Measurements from ENCODE around the gene DNAJC4. TPM values are rescaled to one million over a fixed set of nuclear protein-coding genes. Genes with fewer than 3 reads are reported as not detected.

Gene DNAJC4
- total and polyA plus RNA-seq, 4 donors: 15.0 to 97.9 (median 26.8) TPM

DNA sequence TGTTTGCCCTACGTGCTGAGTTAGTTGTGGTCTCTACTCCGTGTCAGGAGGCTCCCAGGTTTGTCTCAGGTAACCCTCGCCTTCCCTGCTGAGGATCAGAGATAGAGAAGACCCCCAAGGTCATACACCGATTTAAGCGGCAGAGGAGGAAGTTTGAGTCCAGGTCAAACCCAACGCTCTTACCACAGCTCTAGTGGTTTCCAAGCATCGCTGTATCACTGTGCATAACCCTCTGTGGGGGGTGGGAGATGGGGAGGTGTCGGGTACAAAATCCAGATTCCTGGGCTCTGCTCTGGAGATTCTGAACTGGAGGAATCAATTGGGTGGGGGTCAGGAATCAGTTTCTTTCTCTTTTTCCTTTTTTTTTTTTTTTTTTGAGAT, 627 bp downstream of the DNAJC4 start:
- DNase-seq (no peak), ATAC-seq (ENCODE audit: low FRiP score) (no peak)
- peak overlapping the region; percentile 32 to 72 for H3K27ac ChIP-seq (ENCODE audit: low read depth in 1 of 2, low read length in 2 of 2)
- no peaks in the 10 kb centered on the region for H3K36me3 ChIP-seq (ENCODE audit: control insufficient read depth in 1 of 2, insufficient read depth in 2 of 2, low read length in 1 of 2)
- no peaks in the 10 kb centered on the region for H3K9me3 ChIP-seq (ENCODE audit: control insufficient read depth, low read length)
- WGBS, 2 donors: 10 to 11% methylated on average over 8 of the region's 8 CpGs
- intact Hi-C loops (cut with DNase I): no loop called here
- H3K27me3 ChIP-seq (ENCODE audit: control insufficient read depth in 1 of 2, insufficient read depth in 2 of 2, low read length in 1 of 2): no peaks in the 10 kb centered on the region
- no peaks in the 10 kb centered on the region for H3K4me1 ChIP-seq (ENCODE audit: control insufficient read depth in 1 of 2, insufficient read depth in 2 of 2, low read length in 2 of 2)
- peak overlapping the region; percentile 41 to 59 for H3K4me3 ChIP-seq (ENCODE audit: low read length in 2 of 2)

DNA sequence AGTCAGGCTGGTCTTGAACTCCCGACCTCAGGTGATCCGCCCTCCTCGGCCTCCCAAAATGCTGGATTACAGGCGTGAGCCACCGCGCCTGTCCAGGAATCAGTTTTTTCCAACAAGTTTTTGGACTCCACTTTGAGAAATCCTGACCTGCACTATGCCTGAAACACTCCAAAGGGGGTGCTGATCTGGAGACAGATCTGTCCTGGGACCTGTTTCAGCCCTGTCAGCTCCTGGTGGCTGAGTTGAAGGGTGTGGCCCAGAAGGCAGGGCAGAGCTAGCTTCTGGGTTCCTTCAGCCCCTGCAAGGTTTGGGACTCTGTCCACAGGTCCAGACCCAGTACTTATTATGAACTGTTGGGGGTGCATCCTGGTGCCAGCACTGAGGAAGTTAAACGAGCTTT, 1.2 kb downstream of the DNAJC4 start:
- Histone ChIP-seq H3K27ac (ENCODE audit: low read depth in 1 of 2, low read length in 2 of 2) (no peak overlapping the region), H3K27me3 (ENCODE audit: control insufficient read depth in 1 of 2, insufficient read depth in 2 of 2, low read length in 1 of 2) (no peaks in the 10 kb centered on the region), H3K36me3 (ENCODE audit: control insufficient read depth in 1 of 2, insufficient read depth in 2 of 2, low read length in 1 of 2) (no peaks in the 10 kb centered on the region), H3K4me1 (ENCODE audit: control insufficient read depth in 1 of 2, insufficient read depth in 2 of 2, low read length in 2 of 2) (no peaks in the 10 kb centered on the region), H3K9me3 (ENCODE audit: control insufficient read depth, low read length) (no peaks in the 10 kb centered on the region), H3K4me3 (ENCODE audit: low read length in 2 of 2) (no peak overlapping the region)
- DNase-seq: no peak
- no peak for ATAC-seq (ENCODE audit: low FRiP score)
- intact Hi-C loops (cut with DNase I): no loop called here
- WGBS, 2 donors: 89% methylated on average over 7 of the region's 7 CpGs

DNA sequence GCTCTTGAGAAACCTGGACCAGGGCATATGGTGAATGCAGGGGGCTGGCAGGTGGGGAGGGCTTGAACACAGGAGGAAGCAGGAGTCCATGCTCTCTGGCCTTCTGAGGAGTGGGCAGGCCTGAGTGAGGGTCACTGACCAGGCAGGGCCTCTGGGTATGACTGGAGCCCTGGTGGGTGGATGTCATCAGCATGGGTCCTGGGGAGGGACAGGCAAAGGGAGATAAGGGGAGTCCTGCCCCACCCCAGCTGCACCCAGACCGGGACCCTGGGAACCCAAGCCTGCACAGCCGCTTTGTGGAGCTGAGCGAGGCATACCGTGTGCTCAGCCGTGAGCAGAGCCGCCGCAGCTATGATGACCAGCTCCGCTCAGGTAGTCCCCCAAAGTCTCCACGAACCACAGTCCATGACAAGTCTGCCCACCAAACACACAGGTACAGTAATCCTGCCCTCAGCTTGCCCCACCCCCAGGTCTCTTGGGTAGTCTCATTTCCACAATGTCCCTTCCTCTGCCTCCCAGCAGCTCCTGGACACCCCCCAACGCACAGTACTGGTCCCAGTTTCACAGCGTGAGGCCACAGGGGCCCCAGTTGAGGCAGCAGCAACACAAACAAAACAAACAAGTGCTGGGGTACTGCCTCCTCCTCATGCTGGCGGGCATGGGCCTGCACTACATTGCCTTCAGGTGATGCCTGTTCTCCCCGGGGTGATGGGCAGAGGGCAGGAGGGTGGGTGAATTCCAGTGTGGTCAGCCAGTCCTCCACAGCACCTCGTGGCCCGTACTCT, 2.0 kb downstream of the DNAJC4 start:
- Histone ChIP-seq H3K27ac (ENCODE audit: low read depth in 1 of 2, low read length in 2 of 2) (no peak overlapping the region), H3K36me3 (ENCODE audit: control insufficient read depth in 1 of 2, insufficient read depth in 2 of 2, low read length in 1 of 2) (no peaks in the 10 kb centered on the region), H3K4me1 (ENCODE audit: control insufficient read depth in 1 of 2, insufficient read depth in 2 of 2, low read length in 2 of 2) (no peaks in the 10 kb centered on the region), H3K4me3 (ENCODE audit: low read length in 2 of 2) (no peak overlapping the region), H3K9me3 (ENCODE audit: control insufficient read depth, low read length) (no peaks in the 10 kb centered on the region), H3K27me3 (ENCODE audit: control insufficient read depth in 1 of 2, insufficient read depth in 2 of 2, low read length in 1 of 2) (no peaks in the 10 kb centered on the region)
- 70 to 72% methylated on average over 15 of the region's 15 CpGs for WGBS, 2 donors
- intact Hi-C loops (cut with DNase I): no loop called here
- DNase-seq (no peak), ATAC-seq (ENCODE audit: low FRiP score) (no peak)

DNA sequence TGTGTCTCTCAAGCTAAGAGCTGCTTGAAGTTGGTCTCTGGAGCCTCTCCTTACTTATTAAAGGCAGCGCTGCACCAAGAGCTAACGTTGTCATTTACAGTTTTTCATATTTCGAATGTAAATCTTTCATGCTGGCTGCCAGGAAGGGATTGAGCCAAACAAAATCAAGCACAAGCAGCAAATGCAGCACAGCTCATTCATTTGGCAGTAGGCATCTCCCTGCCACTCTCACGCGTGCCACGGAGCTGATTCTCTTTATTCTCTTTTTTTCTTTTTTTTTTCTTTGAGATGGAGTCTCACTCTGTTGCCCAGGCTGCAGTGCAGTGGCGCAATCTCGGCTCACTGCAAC, 2.6 kb downstream of the DNAJC4 start:
- Histone ChIP-seq H3K27me3 (ENCODE audit: control insufficient read depth in 1 of 2, insufficient read depth in 2 of 2, low read length in 1 of 2) (no peaks in the 10 kb centered on the region), H3K4me3 (ENCODE audit: low read length in 2 of 2) (no peak overlapping the region)

DNA sequence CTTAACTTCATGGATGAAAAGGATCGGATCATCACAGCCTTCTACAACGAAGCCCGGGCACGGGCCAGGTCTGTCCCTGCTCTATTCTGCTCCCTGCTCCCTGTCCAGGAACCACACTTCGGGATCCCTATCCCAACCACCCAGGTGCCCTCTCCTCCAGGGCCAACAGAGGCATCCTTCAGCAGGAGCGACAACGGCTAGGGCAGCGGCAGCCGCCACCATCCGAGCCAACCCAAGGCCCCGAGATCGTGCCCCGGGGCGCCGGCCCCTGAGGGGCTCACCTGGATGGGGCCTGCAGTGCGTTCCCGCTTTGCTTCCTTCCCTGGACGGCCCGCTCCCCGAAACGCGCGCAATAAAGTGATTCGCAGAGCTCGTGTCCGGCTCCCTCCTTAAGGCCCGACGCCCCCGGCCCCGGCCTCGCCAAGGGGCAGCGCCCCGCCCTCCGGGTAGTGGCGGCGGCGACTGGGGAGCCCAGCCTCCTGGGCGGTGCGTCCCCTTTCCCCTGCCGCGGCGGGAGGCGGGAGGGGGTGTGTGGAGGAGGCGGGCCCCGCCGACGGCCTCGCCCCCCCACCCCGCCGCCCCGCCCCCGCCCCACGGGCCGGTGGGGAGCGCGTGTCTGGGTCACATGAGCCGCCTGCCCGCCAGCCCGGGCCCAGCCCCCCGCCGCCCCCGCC, 3.7 kb downstream of the DNAJC4 start, which contains the start of gene VEGFB:
Gene VEGFB (plus strand): TSS at position 672 of the 674 bp plus-strand sequence. CDS start 250 bp downstream, outside the sequence.
- no peaks in the 10 kb centered on the region for H3K4me1 ChIP-seq (ENCODE audit: control insufficient read depth in 1 of 2, insufficient read depth in 2 of 2, low read length in 2 of 2)
- peaks cover 0 to 2% of the 10 kb centered on the region in 2 donors for H3K36me3 ChIP-seq (ENCODE audit: control insufficient read depth in 1 of 2, insufficient read depth in 2 of 2, low read length in 1 of 2)
- peak within 1 kb of the TSS; percentile 77 to 94 for H3K4me3 ChIP-seq (ENCODE audit: low read length in 2 of 2)
- no peaks in the 10 kb centered on the region for H3K9me3 ChIP-seq (ENCODE audit: control insufficient read depth, low read length)
- DNase-seq: peak; percentile 88 to 91
- peak within 1 kb of the TSS in 1 of 2 donors; percentile 70 for H3K27ac ChIP-seq (ENCODE audit: low read depth in 1 of 2, low read length in 2 of 2)
- intact Hi-C loops (cut with DNase I): no loop called here
- 1 to 2% methylated on average over 39 to 62 of the region's 62 CpGs for WGBS, 2 donors
- no peaks in the 10 kb centered on the region for H3K27me3 ChIP-seq (ENCODE audit: control insufficient read depth in 1 of 2, insufficient read depth in 2 of 2, low read length in 1 of 2)
- peak; percentile 78 for ATAC-seq (ENCODE audit: low FRiP score)

More for the DNA sequence above, 2.6 kb downstream of the DNAJC4 start:
- Histone ChIP-seq H3K4me1 (ENCODE audit: control insufficient read depth in 1 of 2, insufficient read depth in 2 of 2, low read length in 2 of 2) (no peaks in the 10 kb centered on the region), H3K36me3 (ENCODE audit: control insufficient read depth in 1 of 2, insufficient read depth in 2 of 2, low read length in 1 of 2) (peaks cover 0 to under 1% of the 10 kb centered on the region in 2 donors), H3K27ac (ENCODE audit: low read depth in 1 of 2, low read length in 2 of 2) (no peak overlapping the region), H3K9me3 (ENCODE audit: control insufficient read depth, low read length) (no peaks in the 10 kb centered on the region)
- ATAC-seq (ENCODE audit: low FRiP score) (no peak), DNase-seq (no peak)
- intact Hi-C loops (cut with DNase I): no loop called here
- WGBS, 2 donors: 24 to 32% methylated on average over 8 of the region's 8 CpGs

DNA sequence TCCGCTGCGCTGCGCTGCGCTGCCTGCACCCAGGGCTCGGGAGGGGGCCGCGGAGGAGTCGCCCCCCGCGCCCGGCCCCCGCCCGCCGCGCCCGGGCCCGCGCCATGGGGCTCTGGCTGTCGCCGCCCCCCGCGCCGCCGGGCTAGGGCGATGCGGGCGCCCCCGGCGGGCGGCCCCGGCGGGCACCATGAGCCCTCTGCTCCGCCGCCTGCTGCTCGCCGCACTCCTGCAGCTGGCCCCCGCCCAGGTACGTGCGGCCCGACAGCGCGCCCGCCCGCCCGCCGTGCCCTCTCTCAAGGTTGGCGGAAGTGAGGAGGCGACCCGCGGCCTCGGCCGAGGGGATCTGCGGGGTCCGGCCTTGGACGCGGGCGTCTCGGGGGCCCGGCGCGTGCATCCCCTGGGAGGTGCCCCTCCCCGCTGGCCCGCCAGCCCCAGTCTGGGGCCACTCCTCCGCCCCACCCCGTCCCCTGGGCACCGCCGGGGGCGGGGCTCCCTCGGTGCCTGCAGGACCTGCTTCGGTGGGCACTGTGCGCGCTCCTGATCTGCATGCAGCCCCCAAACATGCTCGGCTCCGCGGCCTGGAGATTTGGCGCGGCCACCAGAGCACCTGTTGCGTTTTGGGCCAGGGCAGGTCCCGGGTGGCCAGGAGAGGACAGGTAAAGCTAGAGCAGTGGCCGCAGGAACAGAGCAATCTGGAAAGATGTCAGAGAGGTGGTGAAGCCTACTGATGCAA, 4.5 kb downstream of the DNAJC4 start:
- Histone ChIP-seq H3K4me1 (ENCODE audit: control insufficient read depth in 1 of 2, insufficient read depth in 2 of 2, low read length in 2 of 2) (no peaks in the 10 kb centered on the region), H3K27ac (ENCODE audit: low read depth in 1 of 2, low read length in 2 of 2) (peak overlapping the region in 1 of 2 donors; percentile 44), H3K4me3 (ENCODE audit: low read length in 2 of 2) (peak overlapping the region; percentile 77 to 94), H3K9me3 (ENCODE audit: control insufficient read depth, low read length) (no peaks in the 10 kb centered on the region), H3K36me3 (ENCODE audit: control insufficient read depth in 1 of 2, insufficient read depth in 2 of 2, low read length in 1 of 2) (peaks cover 0 to 2% of the 10 kb centered on the region in 2 donors), H3K27me3 (ENCODE audit: control insufficient read depth in 1 of 2, insufficient read depth in 2 of 2, low read length in 1 of 2) (no peaks in the 10 kb centered on the region)
- intact Hi-C loops (cut with DNase I): no loop called here
- ATAC-seq (ENCODE audit: low FRiP score) (peak; percentile 30), DNase-seq (peak; percentile 80 to 85)
- 1% methylated on average over 33 to 80 of the region's 80 CpGs for WGBS, 2 donors

DNA sequence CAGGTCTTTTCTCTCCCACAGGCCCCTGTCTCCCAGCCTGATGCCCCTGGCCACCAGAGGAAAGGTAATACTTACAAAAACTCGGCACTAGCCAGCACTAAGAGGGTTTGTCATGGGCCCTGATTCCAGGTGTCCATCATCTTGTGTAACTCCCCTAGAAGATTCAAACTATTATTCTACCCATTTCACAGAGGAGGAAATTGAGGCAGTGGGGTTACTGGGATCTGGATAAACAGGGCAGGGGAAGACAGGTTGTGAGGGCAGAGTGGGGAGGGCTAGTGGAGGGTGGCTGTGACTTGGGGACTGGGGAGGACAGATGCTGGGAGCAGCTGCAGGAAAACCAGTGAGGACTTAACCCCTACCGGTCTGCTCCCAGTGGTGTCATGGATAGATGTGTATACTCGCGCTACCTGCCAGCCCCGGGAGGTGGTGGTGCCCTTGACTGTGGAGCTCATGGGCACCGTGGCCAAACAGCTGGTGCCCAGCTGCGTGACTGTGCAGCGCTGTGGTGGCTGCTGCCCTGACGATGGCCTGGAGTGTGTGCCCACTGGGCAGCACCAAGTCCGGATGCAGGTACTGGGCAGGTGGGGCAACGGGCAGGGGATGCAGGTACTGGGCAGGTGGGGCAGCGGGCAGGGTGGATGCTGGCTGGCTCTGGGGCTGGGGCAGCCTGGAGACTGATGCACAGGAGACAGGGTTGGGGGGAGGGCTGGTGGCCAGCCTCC, 5.3 kb downstream of the DNAJC4 start:
- intact Hi-C loops (cut with DNase I): no loop called here
- Histone ChIP-seq H3K36me3 (ENCODE audit: control insufficient read depth in 1 of 2, insufficient read depth in 2 of 2, low read length in 1 of 2) (peaks cover 0 to 2% of the 10 kb centered on the region in 2 donors), H3K9me3 (ENCODE audit: control insufficient read depth, low read length) (no peaks in the 10 kb centered on the region), H3K4me3 (ENCODE audit: low read length in 2 of 2) (peak overlapping the region; percentile 77 to 94), H3K4me1 (ENCODE audit: control insufficient read depth in 1 of 2, insufficient read depth in 2 of 2, low read length in 2 of 2) (no peaks in the 10 kb centered on the region), H3K27me3 (ENCODE audit: control insufficient read depth in 1 of 2, insufficient read depth in 2 of 2, low read length in 1 of 2) (no peaks in the 10 kb centered on the region), H3K27ac (ENCODE audit: low read depth in 1 of 2, low read length in 2 of 2) (peak overlapping the region in 1 of 2 donors; percentile 44)
- 79 to 81% methylated on average over 12 of the region's 12 CpGs for WGBS, 2 donors
- peak; percentile 50 to 77 for DNase-seq
- ATAC-seq (ENCODE audit: low FRiP score): no peak

DNA sequence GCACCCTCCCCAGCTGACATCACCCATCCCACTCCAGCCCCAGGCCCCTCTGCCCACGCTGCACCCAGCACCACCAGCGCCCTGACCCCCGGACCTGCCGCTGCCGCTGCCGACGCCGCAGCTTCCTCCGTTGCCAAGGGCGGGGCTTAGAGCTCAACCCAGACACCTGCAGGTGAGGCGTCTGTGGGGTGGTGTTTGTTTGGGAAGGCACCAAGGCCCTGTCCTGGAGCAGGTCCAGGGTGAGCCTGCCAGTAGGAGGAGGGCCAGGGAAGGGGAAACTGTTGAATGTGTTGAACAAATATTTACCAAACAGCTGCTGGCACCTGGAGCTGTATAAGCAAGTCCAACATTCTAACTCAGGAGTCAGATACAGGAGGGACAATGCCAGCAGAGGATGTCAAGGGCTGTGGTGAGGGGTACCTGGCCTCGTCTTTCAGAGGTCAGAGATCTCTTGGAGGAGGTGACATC, 7.2 kb downstream of the DNAJC4 start:
- peaks cover 0 to 2% of the 10 kb centered on the region in 2 donors for H3K36me3 ChIP-seq (ENCODE audit: control insufficient read depth in 1 of 2, insufficient read depth in 2 of 2, low read length in 1 of 2)
- H3K9me3 ChIP-seq (ENCODE audit: control insufficient read depth, low read length): no peaks in the 10 kb centered on the region
- 71 to 74% methylated on average over 12 of the region's 12 CpGs for WGBS, 2 donors
- DNase-seq: peak; percentile 51 to 68
- H3K27ac ChIP-seq (ENCODE audit: low read depth in 1 of 2, low read length in 2 of 2): no peak overlapping the region
- no peaks in the 10 kb centered on the region for H3K27me3 ChIP-seq (ENCODE audit: control insufficient read depth in 1 of 2, insufficient read depth in 2 of 2, low read length in 1 of 2)
- ATAC-seq (ENCODE audit: low FRiP score): no peak
- H3K4me1 ChIP-seq (ENCODE audit: control insufficient read depth in 1 of 2, insufficient read depth in 2 of 2, low read length in 2 of 2): no peaks in the 10 kb centered on the region
- intact Hi-C loops (cut with DNase I): no loop called here
- no peak overlapping the region for H3K4me3 ChIP-seq (ENCODE audit: low read length in 2 of 2)

Data from aorta (tissue), 5 donors.